GM19397 (cell line): Measurements from ENCODE around the gene OTOGL.
"Not testable (repeated sequence)": the region's sequence is repeated elsewhere in the genome, so short reads cannot be mapped to it uniquely, and the experiment has no call there.

ENCODE experiments used
- ATAC-seq: cut with Tn5 transposase; IDR thresholded peaks from one replicate; pipeline ENCODE4 v1.9.1; 2021; ENCODE audit warnings: mild to moderate bottlenecking, moderate library complexity; ENCODE audit not compliant: unreplicated experiment

OTOGL gene

DNA sequence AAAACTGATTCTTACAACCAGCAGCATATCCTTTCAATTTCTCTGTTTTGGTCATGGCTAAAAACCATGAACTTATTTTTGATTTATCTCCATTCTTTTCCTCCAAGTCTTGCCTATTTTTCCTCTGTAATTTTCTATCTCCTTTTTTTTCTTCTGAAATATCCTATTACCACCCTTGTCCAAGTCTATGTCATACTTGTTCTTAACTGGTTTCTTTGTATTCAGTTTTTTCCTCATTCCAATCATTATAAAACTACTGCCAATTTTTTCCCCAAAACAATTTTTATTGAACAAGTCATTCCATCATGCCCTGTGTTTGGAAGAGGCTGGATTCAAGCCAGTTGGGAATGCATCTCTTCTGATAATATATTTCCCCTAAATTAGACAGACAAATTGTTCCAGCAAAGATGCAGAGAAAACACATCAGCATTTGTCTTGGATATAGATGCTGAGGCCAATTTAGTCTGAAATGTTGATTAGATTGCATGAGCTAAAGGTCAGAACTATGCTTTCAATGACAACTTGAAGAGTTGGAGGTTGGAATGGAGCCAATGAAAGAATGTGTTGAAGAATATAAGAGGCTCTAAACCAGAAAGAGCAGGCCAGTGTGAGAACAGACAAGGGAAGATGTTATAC is 30.7 kb downstream of the OTOGL start:
- ATAC-seq = no peak

GRCh38 chr12:80135624-80136023 is 36.3 kb downstream of the OTOGL start:
- no peak for ATAC-seq

DNA sequence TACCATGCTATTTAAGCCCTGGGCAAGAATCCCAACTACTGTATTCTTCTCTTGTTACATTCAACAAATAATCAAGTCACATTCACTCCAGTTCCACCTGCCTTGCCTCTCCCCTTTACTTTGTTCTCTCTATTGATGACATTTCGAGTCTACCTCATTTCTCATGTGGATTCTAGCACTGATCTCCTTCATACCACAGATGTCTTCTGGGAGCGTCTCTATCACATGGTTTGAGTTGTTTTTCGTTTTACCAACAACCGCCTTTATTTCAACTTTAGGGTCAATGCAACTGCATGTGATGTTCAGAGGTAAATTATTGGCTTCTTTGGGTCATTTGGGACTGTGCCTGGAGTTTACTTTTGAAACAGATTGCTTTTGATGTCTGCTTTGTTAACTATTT is 40.7 kb downstream of the OTOGL start:
- no peak for ATAC-seq

- no peak for ATAC-seq
Observed at GRCh38 chr12:80142640-80143039, 43.3 kb downstream of the OTOGL start.

DNA sequence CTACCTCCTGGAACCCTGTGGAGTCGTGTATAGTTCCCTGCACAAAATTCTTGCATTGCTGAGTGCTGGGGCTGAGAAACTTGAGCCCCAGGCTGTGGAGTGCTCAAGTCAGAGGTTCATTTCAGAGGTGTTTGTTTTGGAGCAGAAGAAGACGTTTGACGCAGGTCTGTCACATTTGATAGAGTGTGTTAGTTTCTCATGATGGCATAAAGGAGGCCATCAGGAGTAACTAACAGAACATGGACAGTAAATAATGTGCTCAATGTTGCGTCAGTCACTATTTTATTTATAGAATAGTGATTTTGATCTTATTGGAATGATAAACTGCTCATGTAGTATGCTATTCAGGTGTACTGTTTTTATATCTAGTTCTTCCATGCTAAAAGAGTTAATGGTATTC is 44.2 kb downstream of the OTOGL start:
- ATAC-seq = no peak

- not testable (repeated sequence) for ATAC-seq
Observed at GRCh38 chr12:80149547-80150313, 50.4 kb downstream of the OTOGL start.

DNA sequence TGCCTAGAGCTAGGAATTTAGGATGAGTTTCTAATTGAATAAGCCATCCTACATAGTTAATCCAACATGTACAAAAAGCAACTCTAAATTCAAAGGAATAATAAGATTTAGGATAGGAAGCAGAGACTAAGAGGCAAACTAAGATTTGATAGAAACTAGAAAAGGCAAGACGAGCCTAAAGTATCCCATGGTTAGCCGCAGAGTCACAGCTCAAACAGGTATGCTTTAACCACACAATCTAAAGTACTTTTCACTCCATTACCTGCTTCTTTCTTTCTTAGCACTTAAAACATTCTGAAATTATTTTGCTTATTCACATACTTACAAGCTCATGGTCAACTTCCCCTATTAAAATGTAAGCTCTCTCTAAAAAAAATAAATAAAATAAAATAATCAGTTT is 51.8 kb downstream of the OTOGL start:
- ATAC-seq = no peak

- no peak for ATAC-seq
Observed at GRCh38 chr12:80154261-80154660, 54.9 kb downstream of the OTOGL start.

- no peak for ATAC-seq
Observed at GRCh38 chr12:80156306-80156705, 57.0 kb downstream of the OTOGL start.

GRCh38 chr12:80157645-80158044 is 58.3 kb downstream of the OTOGL start:
- ATAC-seq = no peak

DNA sequence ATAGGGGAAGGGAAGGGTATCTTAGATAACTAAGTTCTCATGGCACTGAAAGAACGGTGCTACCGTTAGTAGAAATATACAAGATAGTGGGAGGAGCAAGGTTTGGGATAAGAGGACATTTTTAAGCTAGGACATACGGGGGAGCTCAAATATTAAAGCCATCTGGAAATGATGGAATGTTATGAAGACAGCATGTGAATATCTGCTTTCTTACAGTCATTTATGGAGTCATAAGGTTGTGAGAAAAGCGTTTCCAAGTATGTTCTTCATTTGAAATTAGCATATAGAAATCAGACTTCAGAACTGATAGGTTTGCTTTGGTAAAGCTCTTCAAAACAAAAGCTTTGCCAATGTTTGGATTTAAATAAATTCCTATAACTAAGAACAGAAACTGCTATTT is 62.3 kb downstream of the OTOGL start:
- no peak for ATAC-seq

DNA sequence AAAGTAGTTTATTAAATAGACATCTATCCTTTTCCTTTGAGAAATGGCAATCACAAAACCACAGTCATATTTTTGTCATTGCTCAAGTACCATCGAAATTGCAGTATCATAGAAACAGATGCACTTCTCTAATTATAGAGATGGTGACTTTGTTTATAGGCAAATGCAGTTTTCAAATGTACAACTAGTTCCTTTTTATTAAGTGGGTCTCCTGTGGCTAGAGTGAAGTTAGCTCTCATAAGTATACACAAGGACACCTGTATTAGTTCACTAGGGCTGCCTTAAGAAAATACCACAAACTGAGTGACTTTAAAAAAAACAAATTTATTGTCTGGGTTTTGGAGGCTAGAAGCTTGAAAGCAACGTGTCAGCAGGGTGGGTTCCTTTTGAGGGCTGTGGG is 62.8 kb downstream of the OTOGL start:
- no peak for ATAC-seq

DNA sequence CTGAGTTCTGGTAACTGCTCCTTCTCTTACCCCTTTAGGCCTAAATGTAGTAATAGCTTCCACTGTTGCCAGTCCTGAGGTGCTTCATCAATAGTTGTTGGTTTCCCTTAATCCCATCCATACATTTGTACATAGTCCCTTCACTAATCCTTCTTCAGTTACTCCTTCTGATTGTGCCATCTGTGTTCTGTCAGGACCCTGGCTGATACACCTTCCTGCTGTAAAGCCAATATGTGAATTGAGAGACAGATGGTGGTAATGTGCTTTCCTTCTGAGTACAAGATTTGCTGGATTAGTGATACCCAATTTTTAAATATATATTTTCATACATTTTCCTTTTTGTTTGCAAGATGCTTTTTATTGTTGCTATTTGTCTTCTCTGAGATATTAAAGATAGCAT is 66.4 kb downstream of the OTOGL start:
- ATAC-seq = no peak

DNA sequence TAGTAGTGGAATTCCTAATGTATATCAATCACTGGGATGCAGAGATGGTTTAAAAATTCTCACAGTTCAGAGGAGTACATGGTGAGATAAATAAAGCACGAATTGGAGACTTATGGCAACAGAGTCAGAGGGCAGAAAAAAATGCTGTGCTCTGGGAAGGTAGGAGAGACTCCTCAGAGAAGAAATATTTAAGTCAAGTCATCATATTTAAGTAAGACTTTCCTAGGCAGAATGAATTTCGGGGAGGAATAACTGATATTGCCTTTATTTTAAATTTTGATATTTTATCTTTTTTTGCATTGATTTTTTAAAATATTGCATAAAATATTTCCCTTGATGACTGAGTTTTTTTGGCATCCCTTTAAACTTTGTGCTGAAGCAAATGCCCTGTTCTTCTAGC is 67.4 kb downstream of the OTOGL start:
- ATAC-seq = no peak

DNA sequence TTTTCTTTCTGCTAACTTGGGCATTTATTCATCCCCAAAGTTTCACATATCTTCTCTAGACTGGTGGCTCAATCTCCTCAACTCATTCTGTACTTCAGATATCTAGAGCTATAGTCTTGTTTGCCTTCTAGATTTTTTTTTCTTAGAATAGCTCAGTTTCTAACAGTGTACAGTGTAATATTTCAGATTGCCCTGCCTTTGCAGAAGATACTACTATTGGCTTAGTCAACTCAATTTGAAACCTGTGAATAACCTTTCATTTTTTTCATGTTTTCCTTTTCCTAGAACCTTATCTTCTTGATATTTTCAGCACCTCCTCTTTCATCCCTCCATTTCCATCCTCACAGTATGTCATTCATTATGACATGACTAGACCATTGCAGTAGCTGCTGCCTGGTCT is 69.6 kb downstream of the OTOGL start:
- no peak for ATAC-seq

DNA sequence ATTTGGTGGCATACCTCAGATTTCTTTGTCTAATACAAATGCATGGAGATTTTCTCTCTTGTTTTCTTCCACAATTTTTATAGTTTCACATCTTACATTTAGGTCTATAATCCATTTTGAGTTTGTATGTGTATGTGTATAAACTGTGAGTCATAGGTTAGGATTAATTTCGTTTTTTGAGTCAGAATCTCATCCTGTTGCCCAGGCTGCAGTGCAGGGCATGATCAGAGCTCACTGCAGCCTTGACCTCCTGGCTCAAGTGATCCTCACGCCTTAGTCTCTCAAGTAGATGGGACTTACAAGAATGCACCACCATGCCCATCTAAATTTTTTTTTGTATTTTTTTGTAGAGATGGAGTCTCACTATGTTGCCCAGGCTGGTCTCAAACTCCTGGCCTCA is 71.6 kb downstream of the OTOGL start:
- no peak for ATAC-seq

DNA sequence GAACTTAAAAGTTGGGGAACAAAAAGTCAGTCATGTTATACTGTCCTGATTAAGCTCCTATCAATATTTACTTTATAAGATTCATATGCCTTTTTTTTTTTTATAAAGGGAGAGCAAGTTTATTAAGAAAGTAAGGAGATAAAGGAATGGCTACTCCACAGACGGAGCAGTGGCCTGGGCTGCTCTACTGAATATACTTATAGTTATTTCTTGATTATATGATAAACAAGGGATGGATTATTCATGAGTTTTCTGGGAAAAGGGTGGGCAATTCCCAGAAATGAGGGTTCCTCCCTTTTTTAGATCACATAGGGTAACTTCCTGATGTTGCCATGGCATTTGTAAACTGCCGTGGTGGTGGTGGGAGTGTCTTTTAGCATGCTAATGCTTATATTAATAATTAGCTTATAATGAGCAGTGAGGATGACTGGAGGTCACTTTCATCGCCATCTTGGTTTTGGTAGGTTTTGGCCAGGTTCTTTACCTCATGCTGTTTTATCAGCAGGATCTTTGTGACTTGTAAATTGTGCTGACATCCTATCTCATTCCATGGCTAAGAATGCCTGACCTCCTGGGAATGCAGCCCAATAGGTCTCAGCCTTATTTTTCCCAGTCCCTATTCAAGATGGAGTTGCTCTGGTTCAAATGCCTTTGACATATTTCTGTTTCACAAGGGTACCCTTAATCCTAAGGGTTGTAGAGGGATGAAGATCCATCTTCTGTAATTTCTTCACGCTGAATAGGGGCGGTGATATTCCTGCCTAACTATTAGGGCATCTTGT is 73.9 kb downstream of the OTOGL start:
- ATAC-seq = no peak

DNA sequence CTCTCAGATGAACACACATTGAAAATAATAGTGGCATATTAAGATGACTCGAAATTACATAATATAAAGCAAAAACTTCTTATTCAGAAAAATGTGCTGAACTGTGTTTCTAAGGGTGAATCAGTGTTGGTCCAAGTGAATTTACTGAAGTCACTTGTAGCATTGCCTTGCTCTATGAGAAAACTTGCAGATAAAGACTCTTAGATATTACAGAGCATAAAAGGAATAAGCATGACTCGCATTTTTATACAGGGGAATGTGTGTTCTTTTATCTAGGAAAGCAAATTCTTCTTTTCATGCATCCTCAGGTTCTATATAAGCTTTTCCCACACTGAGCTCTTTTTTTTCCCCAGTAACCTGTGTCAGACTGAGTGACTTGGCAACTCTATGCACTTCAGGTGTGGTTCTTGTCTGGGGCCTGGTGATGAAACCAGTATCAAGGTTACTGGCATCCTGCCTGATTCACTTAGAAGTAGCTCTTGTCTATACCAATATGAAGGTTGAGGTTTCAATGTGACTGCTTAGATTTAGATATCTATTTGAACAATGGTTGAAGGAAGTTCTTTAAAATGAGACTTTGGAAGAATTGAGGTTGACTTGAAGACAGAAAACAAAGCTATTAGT is 76.1 kb downstream of the OTOGL start:
- no peak for ATAC-seq

DNA sequence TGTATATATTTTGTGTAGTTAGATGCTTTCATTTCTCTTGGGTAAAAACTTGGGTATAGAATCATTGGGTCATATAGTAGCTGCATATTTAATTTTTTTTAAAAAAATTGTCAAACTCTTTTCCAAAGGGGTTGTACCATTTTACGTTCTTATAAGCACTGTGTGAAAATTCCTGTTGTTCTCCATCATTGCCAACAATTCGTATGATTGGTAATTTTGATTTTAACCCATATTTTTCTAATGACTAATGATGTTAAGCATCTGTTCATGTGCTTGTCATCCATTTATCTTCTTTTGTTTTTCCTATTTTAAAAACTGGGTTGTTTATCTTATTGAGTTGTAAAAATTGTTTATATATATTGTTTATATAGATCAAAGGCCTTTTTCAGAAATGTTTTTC is 77.4 kb downstream of the OTOGL start:
- no peak for ATAC-seq

DNA sequence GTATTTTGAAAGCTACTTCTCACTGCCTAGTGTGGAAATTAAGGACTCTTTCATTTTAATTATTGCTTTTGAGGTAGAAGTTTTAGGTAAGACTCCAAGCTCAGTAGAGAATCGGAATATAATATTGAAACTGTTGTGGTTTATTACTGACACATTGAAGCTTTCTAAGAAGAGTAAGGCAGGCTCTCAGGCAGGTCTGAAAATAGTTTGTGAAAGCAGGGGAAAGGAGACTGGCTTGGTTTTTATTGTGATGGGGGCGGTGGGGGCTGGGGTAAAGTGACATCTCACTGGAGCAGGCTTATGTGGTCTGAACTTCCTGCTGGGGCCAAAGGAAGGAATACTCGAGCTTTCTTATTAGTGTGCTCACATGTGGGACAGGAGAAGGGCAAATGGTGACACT is 79.5 kb downstream of the OTOGL start:
- no peak for ATAC-seq

- ATAC-seq = no peak
Observed at GRCh38 chr12:80183939-80184338, 84.6 kb downstream of the OTOGL start.

GRCh38 chr12:80184926-80185325 is 85.6 kb downstream of the OTOGL start:
- no peak for ATAC-seq
